PC-3 (cell line): ENCODE measurements around the gene HOXA10. TPM values are rescaled to one million over a fixed set of nuclear protein-coding genes. Genes with fewer than 3 reads are reported as not detected.

Source experiments
- ATAC-seq: fragments of 200-7000 bp; cut with Tn5 transposase; 2 replicates; pipeline ENCODE4 v1.9.1; 2020; ENCODE audit warnings: mild to moderate bottlenecking, moderate library complexity
- BruUV-seq: library from RNA; stranded (reverse); fragments of 400-500 nt; replicated peaks from 2 replicates; lab custom pipeline; 2021; lab: Mats Ljungman, UMichigan
- CTCF ChIA-PET: fragments of 300-600 bp; sonication (Branson Sonifier 250); formaldehyde crosslinking; loops from one replicate; lab custom pipeline; 2022; ENCODE audit warnings: antibody characterized with exemption; lab: Charles Lee
- POLR2A ChIA-PET: fragments of 300-600 bp; sonication (Branson Sonifier 250); formaldehyde crosslinking; loops from one replicate; lab custom pipeline; 2022; ENCODE audit warnings: antibody characterized with exemption; ENCODE audit not compliant: unreplicated experiment; lab: Charles Lee
- DNase-seq: peaks from one replicate; pipeline ENCODE4 v3.0.0-alpha.2; 2015
- H2AFZ ChIP-seq: fragments of 300-600 bp; sonication (generic); 2 replicates; pipeline ENCODE4 v1.6.0; 2016; ENCODE audit warnings: antibody characterized with exemption, low read length
- H3F3A ChIP-seq: fragments of 300-600 bp; sonication (generic); one replicate; pipeline ENCODE4 v1.6.0; 2017; ENCODE audit warnings: antibody characterized with exemption, low read length, control low read depth, mild to moderate bottlenecking; ENCODE audit not compliant: unreplicated experiment
- H3K27ac ChIP-seq: fragments of 300-600 bp; sonication (generic); 2 replicates; pipeline ENCODE4 v1.5.1; 2016; ENCODE audit warnings: mild to moderate bottlenecking, low read length
- H3K27me3 ChIP-seq: fragments of 300-600 bp; sonication (generic); 2 replicates; pipeline ENCODE4 v1.6.1; 2016; ENCODE audit warnings: low read length, mixed read lengths
- H3K36me3 ChIP-seq: fragments of 300-600 bp; sonication (generic); 2 replicates; pipeline ENCODE4 v1.6.1; 2016; ENCODE audit warnings: low read depth, mixed run types, low read length, mixed read lengths
- H3K4me1 ChIP-seq: fragments of 300-600 bp; sonication (generic); 2 replicates; pipeline ENCODE4 v1.5.1; 2016; ENCODE audit warnings: low read length; ENCODE audit not compliant: insufficient read depth
- H3K4me2 ChIP-seq: fragments of 300-600 bp; sonication (generic); 2 replicates; pipeline ENCODE4 v1.6.0; 2016; ENCODE audit warnings: low read length
- H3K4me3 ChIP-seq: fragments of 300-600 bp; sonication (generic); 2 replicates; pipeline ENCODE4 v1.5.1; 2016; ENCODE audit warnings: mild to moderate bottlenecking, low read length, mixed read lengths
- H3K79me2 ChIP-seq: fragments of 300-600 bp; sonication (generic); 2 replicates; pipeline ENCODE4 v1.6.1; 2017; ENCODE audit warnings: low read length, mixed read lengths
- H3K9ac ChIP-seq: fragments of 300-600 bp; sonication (generic); 2 replicates; pipeline ENCODE4 v1.6.0; 2016; ENCODE audit warnings: mild to moderate bottlenecking, low read length
- H3K9me2 ChIP-seq: fragments of 300-600 bp; sonication (generic); replicated peaks from 2 replicates; pipeline ENCODE4 v1.6.1; 2016; ENCODE audit warnings: mixed run types, low read length, mixed read lengths
- H3K9me3 ChIP-seq: fragments of 300-600 bp; sonication (generic); 2 replicates; pipeline ENCODE4 v1.6.1; 2016; ENCODE audit warnings: low read length, mixed read lengths
- H4K20me1 ChIP-seq: fragments of 300-600 bp; sonication (generic); 2 replicates; pipeline ENCODE4 v1.6.1; 2016; ENCODE audit warnings: low read length, mixed read lengths
- CTCF ChIP-seq: fragments of 300-600 bp; sonication (generic); conservative IDR thresholded peaks from 2 replicates; pipeline ENCODE4 v1.5.1; 2017; ENCODE audit warnings: antibody characterized with exemption, low read depth, mild to moderate bottlenecking, low read length
- EZH2 ChIP-seq: fragments of 300-600 bp; sonication (generic); IDR thresholded peaks from one replicate; pipeline ENCODE4 v1.6.1; 2017; ENCODE audit warnings: antibody characterized with exemption, mild to moderate bottlenecking, low read length; ENCODE audit not compliant: unreplicated experiment
- EZH2phosphoT487 ChIP-seq: fragments of 300-600 bp; sonication (generic); IDR thresholded peaks from 2 replicates; pipeline ENCODE4 v1.6.1; 2018; ENCODE audit warnings: mild to moderate bottlenecking, antibody characterized with exemption, low read length, borderline replicate concordance
- intact Hi-C: fragments of 100-400 bp; cut with micrococcal nuclease; formaldehyde crosslinking; loops from 2 replicates; pipeline ENCODE4 v1.9.0; 2023
- total RNA-seq: library from RNA; depleted of rRNA; stranded (reverse); fragments of >200 nt; gene quantifications from 2 replicates; pipeline ENCODE4 v1.2.3, GENCODE V29; 2014

Gene HOXA10
- total RNA-seq, 1 experiment from 2014 or later: 46.1 TPM

GRCh38 chr7:27183682-27184336 lies 9.7 kb upstream of the HOXA10 start:
- Histone ChIP-seq H3K27ac (peak overlapping the region; percentile 97), H3K27me3 (no peaks in the 10 kb centered on the region)
- no TSS peak for BruUV-seq

GRCh38 chr7:27182861-27183681 lies 9.0 kb upstream of the HOXA10 start:
- H4K20me1 ChIP-seq: no peaks in the 10 kb centered on the region
- intact Hi-C loops: no loop called here
- no peaks in the 10 kb centered on the region for H3K9me3 ChIP-seq
- peaks cover 99% of the 10 kb centered on the region for H3K79me2 ChIP-seq
- peak overlapping the region; percentile 99 for H3K4me2 ChIP-seq
- peaks cover 37% of the 10 kb centered on the region for H3K4me1 ChIP-seq
- no peak for DNase-seq
- no peak overlapping the region for H2AFZ ChIP-seq
- H3K27me3 ChIP-seq: no peaks in the 10 kb centered on the region
- no TSS peak for BruUV-seq
- ChIA-PET POLR2A (interaction anchor here (0.6 to 0.7 kb wide), 3 partner anchors 8 to 733 kb away, joined by 3 to 4 read pairs (median 3); no protein-coding TSS in a partner anchor), CTCF (no interaction called here)
- peak overlapping the region; percentile 97 for H3K27ac ChIP-seq
- no peaks in the 10 kb centered on the region for H3K36me3 ChIP-seq
- H3K9ac ChIP-seq: peak overlapping the region; percentile 97
- H3K9me2 ChIP-seq: no peaks in the 10 kb centered on the region
- H3F3A ChIP-seq: no peaks in the 10 kb centered on the region
- no peak for ATAC-seq
- no peak for TF ChIP-seq EZH2
- TF ChIP-seq CTCF: no peak
- TF ChIP-seq EZH2phosphoT487: no peak
- peak overlapping the region; percentile 91 for H3K4me3 ChIP-seq

More at GRCh38 chr7:27183682-27184336, 9.7 kb upstream of the HOXA10 start:
- CTCF ChIA-PET: no interaction called here
- peaks cover 38% of the 10 kb centered on the region for H3K4me1 ChIP-seq
- H3K4me3 ChIP-seq: peak overlapping the region; percentile 91
- H3K9me2 ChIP-seq: no peaks in the 10 kb centered on the region
- H3K36me3 ChIP-seq: no peaks in the 10 kb centered on the region
- POLR2A ChIA-PET: interaction anchor here (0.6 to 0.7 kb wide), 3 partner anchors 9 to 734 kb away, joined by 3 read pairs; no protein-coding TSS in a partner anchor
- no peaks in the 10 kb centered on the region for H3K9me3 ChIP-seq
- intact Hi-C loops: no loop called here
- no peak overlapping the region for H2AFZ ChIP-seq
- H3K79me2 ChIP-seq: peaks cover 99% of the 10 kb centered on the region
- ATAC-seq (no peak), DNase-seq (no peak)
- peak overlapping the region; percentile 97 for H3K9ac ChIP-seq
- TF ChIP-seq CTCF: no peak
- no peak for TF ChIP-seq EZH2phosphoT487
- no peak for TF ChIP-seq EZH2
- H3K4me2 ChIP-seq: peak overlapping the region; percentile 99
- no peaks in the 10 kb centered on the region for H3F3A ChIP-seq
- H4K20me1 ChIP-seq: no peaks in the 10 kb centered on the region
